Mucosa of descending colon (tissue), 3 donors: Measurements from ENCODE around the gene CLDN6. TPM values are rescaled to one million over a fixed set of nuclear protein-coding genes. Genes with fewer than 3 reads are reported as not detected.

Experiments used
- ATAC-seq: fragments of 200-7000 bp; cut with Tn5 transposase; one replicate; pipeline ENCODE4 v1.9.1; 2020; ENCODE audit warnings: mild to moderate bottlenecking, moderate library complexity
- DNase-seq, 3 donors: peaks; one replicate each; pipeline ENCODE4 v3.0.0-alpha.2; 2020
- H3K36me3 ChIP-seq: fragments of 200-600 bp; one replicate; pipeline ENCODE4 v1.8.0; 2021; ENCODE audit warnings: low read depth, mild to moderate bottlenecking
- H3K4me1 ChIP-seq: fragments of 200-600 bp; one replicate; pipeline ENCODE4 v1.8.0; 2021; ENCODE audit warnings: low read depth, mild to moderate bottlenecking
- H3K4me3 ChIP-seq: fragments of 200-600 bp; one replicate; pipeline ENCODE4 v1.8.0; 2021; ENCODE audit warnings: mild to moderate bottlenecking
- H3K9me3 ChIP-seq: fragments of 200-600 bp; one replicate; pipeline ENCODE4 v1.8.0; 2021; ENCODE audit warnings: mild to moderate bottlenecking
- CTCF ChIP-seq: fragments of 200-600 bp; IDR thresholded peaks from one replicate; pipeline ENCODE4 v1.8.0; 2022; ENCODE audit warnings: antibody characterized with exemption, mild to moderate bottlenecking
- intact Hi-C, 2 donors: fragments of 100-400 bp; cut with DNase I in 1 of 2; cut with micrococcal nuclease in 1 of 2; formaldehyde crosslinking; loops; one replicate each; pipeline versions ENCODE4 v1.11.0 to v1.11.1; 2022; cut with DNase I, micrococcal nuclease
- total RNA-seq, 3 donors: library from RNA; stranded (reverse); fragmentation: NEBNext Ultra II Directional in 2 of 3; extraction: Animal tissue kit (Norgen Biotek cat#: 25700) in 2 of 3; gene quantifications; one replicate each; pipeline versions ENCODE4 v1.2.1 to v1.2.4, GENCODE V29; 2021 to 2023
- donor health status: DM: no; HTN: no; CAD: no; lungs with moderate emphysema.
- donor health status: DM: no; HTN: no; CAD: no.
- donor health status: DM: no; HTN: yes; CAD: no.

The CLDN6 gene
- total RNA-seq, 3 donors from 2014 or later, result not detected

GRCh38 chr16:2966808-2967191, 51.2 kb downstream of the CLDN6 start:
- Histone ChIP-seq H3K4me3 (no peak overlapping the region), H3K9me3 (no peaks in the 10 kb centered on the region), H3K36me3 (no peaks in the 10 kb centered on the region), H3K4me1 (peaks cover 41% of the 10 kb centered on the region)
- intact Hi-C loops, result no loop called here
- no peak for TF ChIP-seq CTCF
- DNase-seq, result peak; percentile 48 to 73 (median 62)
- ATAC-seq, result peak; percentile 0

GRCh38 chr16:2966043-2966807, 51.8 kb downstream of the CLDN6 start:
- DNase-seq (no peak), ATAC-seq (no peak)
- no peak for TF ChIP-seq CTCF
- no peaks in the 10 kb centered on the region for H3K36me3 ChIP-seq
- intact Hi-C loops, result no loop called here
- peaks cover 41% of the 10 kb centered on the region for H3K4me1 ChIP-seq
- H3K4me3 ChIP-seq, result no peak overlapping the region
- no peaks in the 10 kb centered on the region for H3K9me3 ChIP-seq

Other genes starting within 250 kb of the CLDN6 start
- 100 to 1,000 TPM; 231 to 296 (median 285) TPM for gene ELOB, start 240.9 kb downstream of the CLDN6 start, total RNA-seq
- gene PRSS33, start 230.6 kb downstream of the CLDN6 start, total RNA-seq, result not detected
- gene PRSS41, start 219.7 kb downstream of the CLDN6 start, total RNA-seq, result not detected
- gene PRSS21, start 200.9 kb downstream of the CLDN6 start, total RNA-seq, result 1 to 10 TPM in 1 of 3 donors, under 1 TPM in 2; 0.51 to 4.1 (median 0.58) TPM
- gene ZG16B, start 187.9 kb downstream of the CLDN6 start, total RNA-seq, result 10 to 100 TPM in 2 of 3 donors, 1 to 10 TPM in 1; 6.8 to 40.7 (median 24.3) TPM
- gene PRSS22, start 160.0 kb downstream of the CLDN6 start, total RNA-seq, result 10 to 100 TPM in 1 of 3 donors, 1 to 10 TPM in 2; 1.6 to 29.0 (median 1.9) TPM
- gene FLYWCH2, start 135.0 kb downstream of the CLDN6 start, total RNA-seq, result 10 to 100 TPM; 23.3 to 26.9 (median 25.3) TPM
- gene FLYWCH1, start 106.3 kb downstream of the CLDN6 start, total RNA-seq, result 10 to 100 TPM; 26.6 to 46.0 (median 34.3) TPM
- 1 to 10 TPM in 2 of 3 donors, under 1 TPM in 1; 0.22 to 1.7 (median 1.3) TPM for gene KREMEN2, start 53.9 kb downstream of the CLDN6 start, total RNA-seq
- gene PAQR4, start 48.8 kb downstream of the CLDN6 start, total RNA-seq, result 10 to 100 TPM in 1 of 3 donors, 1 to 10 TPM in 2; 4.2 to 16.1 (median 8.0) TPM
- 10 to 100 TPM in 1 of 3 donors, 1 to 10 TPM in 2; 3.1 to 20.0 (median 6.9) TPM for gene PKMYT1, start 37.7 kb downstream of the CLDN6 start, total RNA-seq
- under 1 TPM; 0.14 to 0.61 (median 0.47) TPM for gene CLDN9, start 5.3 kb downstream of the CLDN6 start, total RNA-seq
- 1 to 10 TPM; 5.4 to 8.6 (median 6.7) TPM for gene TNFRSF12A, start 2.2 kb upstream of the CLDN6 start, total RNA-seq
- 10 to 100 TPM; 19.7 to 33.3 (median 26.5) TPM for gene HCFC1R1, start 5.8 kb upstream of the CLDN6 start, total RNA-seq
- gene THOC6, start 5.9 kb upstream of the CLDN6 start, total RNA-seq, result 10 to 100 TPM; 23.7 to 26.0 (median 25.7) TPM
- gene BICDL2, start 18.8 kb upstream of the CLDN6 start, total RNA-seq, result 100 to 1,000 TPM in 1 of 3 donors, 10 to 100 TPM in 2; 49.1 to 102 (median 75.5) TPM
- gene MMP25, start 28.4 kb upstream of the CLDN6 start, total RNA-seq, result 1 to 10 TPM in 2 of 3 donors, under 1 TPM in 1; 0.69 to 4.0 (median 2.1) TPM
- 100 to 1,000 TPM; 394 to 627 (median 413) TPM for gene IL32, start 47.5 kb upstream of the CLDN6 start, total RNA-seq
- gene ZSCAN10, start 81.1 kb upstream of the CLDN6 start, total RNA-seq, result not detected
- 10 to 100 TPM in 2 of 3 donors, 1 to 10 TPM in 1; 8.5 to 10.2 (median 10.2) TPM for gene ZNF205, start 94.4 kb upstream of the CLDN6 start, total RNA-seq
- gene ZNF213, start 116.8 kb upstream of the CLDN6 start, total RNA-seq, result 10 to 100 TPM; 10.3 to 18.1 (median 14.1) TPM
- gene OR1F1, start 170.0 kb upstream of the CLDN6 start, total RNA-seq, result not detected
- gene ZNF200, start 217.0 kb upstream of the CLDN6 start, total RNA-seq, result 1 to 10 TPM; 6.6 to 8.0 (median 8.0) TPM
- gene MEFV, start 238.4 kb upstream of the CLDN6 start, total RNA-seq, result 1 to 10 TPM in 2 of 3 donors, under 1 TPM in 1; 0.61 to 2.2 (median 1.6) TPM